ENCODE data around the gene DCST1. TPM values are rescaled to one million over a fixed set of nuclear protein-coding genes. Genes with fewer than 3 reads are reported as not detected.

The DCST1 gene
- total RNA-seq, 4 donors from 2014 or later: not detected

GRCh38 chr1:155094622-155094948, 61.0 kb downstream of the DCST1 start:
- TF ChIP-seq CTCF (IDR thresholded peaks at IDR 0.05; ENCODE audit: low read depth): no peak

GRCh38 chr1:155099331-155099730, 65.7 kb downstream of the DCST1 start:
- TF ChIP-seq CTCF (IDR thresholded peaks at IDR 0.05; ENCODE audit: low read depth): no peak

Other genes starting within 250 kb of the DCST1 start
- under 1 TPM; under 0.01 to 0.57 (median 0.08) TPM for gene KCNN3, start 163.5 kb upstream of the DCST1 start, total RNA-seq
- 10 to 100 TPM; 11.6 to 22.4 (median 14.4) TPM for gene PMVK, start 97.1 kb upstream of the DCST1 start, total RNA-seq
- 100 to 1,000 TPM in 2 of 4 donors, 10 to 100 TPM in 2; 34.9 to 177 (median 91.0) TPM for gene PBXIP1, start 77.7 kb upstream of the DCST1 start, total RNA-seq
- gene PYGO2, start 72.0 kb upstream of the DCST1 start, total RNA-seq: 10 to 100 TPM; 13.4 to 23.9 (median 14.8) TPM
- gene SHC1, start 63.1 kb upstream of the DCST1 start, total RNA-seq: 100 to 1,000 TPM in 2 of 4 donors, 10 to 100 TPM in 2; 87.1 to 171 (median 102) TPM
- 10 to 100 TPM; 40.3 to 77.4 (median 51.2) TPM for gene CKS1B, start 59.1 kb upstream of the DCST1 start, total RNA-seq
- 10 to 100 TPM; 23.5 to 25.9 (median 24.7) TPM for gene FLAD1, start 50.5 kb upstream of the DCST1 start, total RNA-seq
- not detected for gene LENEP, start 40.2 kb upstream of the DCST1 start, total RNA-seq
- 10 to 100 TPM; 23.5 to 74.0 (median 30.8) TPM for gene ZBTB7B, start 31.0 kb upstream of the DCST1 start, total RNA-seq
- gene DCST2, start within 50 bp of the DCST1 start, total RNA-seq: 1 to 10 TPM in 2 of 4 donors, under 1 TPM in 1, not detected in 1; 0.34 to 3.7 (median 2.6) TPM
- 100 to 1,000 TPM in 2 of 4 donors, 10 to 100 TPM in 2; 61.4 to 189 (median 87.5) TPM for gene ADAM15, start 17.5 kb downstream of the DCST1 start, total RNA-seq
- 1 to 10 TPM; 2.8 to 5.3 (median 3.7) TPM for gene EFNA4, start 29.9 kb downstream of the DCST1 start, total RNA-seq
- 1 to 10 TPM in 2 of 4 donors, under 1 TPM in 1, not detected in 1; 0.44 to 3.7 (median 1.7) TPM for gene EFNA3, start 45.0 kb downstream of the DCST1 start, total RNA-seq
- gene EFNA1, start 94.1 kb downstream of the DCST1 start, total RNA-seq: 10 to 100 TPM; 12.4 to 32.6 (median 16.8) TPM
- 10 to 100 TPM; 21.2 to 34.2 (median 23.7) TPM for gene SLC50A1, start 102.0 kb downstream of the DCST1 start, total RNA-seq
- gene DPM3, start 106.7 kb downstream of the DCST1 start, total RNA-seq: 100 to 1,000 TPM in 1 of 4 donors, 10 to 100 TPM in 3; 61.4 to 120 (median 71.2) TPM
- gene KRTCAP2, start 139.5 kb downstream of the DCST1 start, total RNA-seq: 100 to 1,000 TPM in 1 of 4 donors, 10 to 100 TPM in 3; 65.0 to 155 (median 81.9) TPM
- gene TRIM46, start 140.0 kb downstream of the DCST1 start, total RNA-seq: under 1 TPM in 3 of 4 donors, not detected in 1; 0.51 to 0.75 (median 0.66) TPM
- 10 to 100 TPM in 3 of 4 donors, 1 to 10 TPM in 1; 8.8 to 21.1 (median 15.6) TPM for gene THBS3, start 174.1 kb downstream of the DCST1 start, total RNA-seq
- 10 to 100 TPM; 35.5 to 46.9 (median 40.8) TPM for gene MTX1, start 174.9 kb downstream of the DCST1 start, total RNA-seq
- gene ENTREP3, start 221.7 kb downstream of the DCST1 start, total RNA-seq: 10 to 100 TPM in 3 of 4 donors, 1 to 10 TPM in 1; 5.4 to 20.3 (median 14.2) TPM
- 10 to 100 TPM; 39.0 to 66.1 (median 44.8) TPM for gene SCAMP3, start 228.5 kb downstream of the DCST1 start, total RNA-seq
- gene CLK2, start 239.7 kb downstream of the DCST1 start, total RNA-seq: 10 to 100 TPM; 23.5 to 36.7 (median 26.3) TPM
- gene HCN3, start 243.6 kb downstream of the DCST1 start, total RNA-seq: 1 to 10 TPM in 3 of 4 donors, under 1 TPM in 1; 0.75 to 1.8 (median 1.1) TPM

Measured in subcutaneous adipose tissue (tissue), 4 donors.